ENCODE results near the gene ARHGAP9.
"Not testable (repeated sequence)": the region's sequence is repeated elsewhere in the genome, so short reads cannot be mapped to it uniquely, and the experiment has no call there.

Gene ARHGAP9

GRCh38 chr12:57513266-57513665 is 33.6 kb upstream of the ARHGAP9 start:
- DNase-seq, result no peak
- TF ChIP-seq GATA1 (IDR thresholded peaks at IDR 0.05; ENCODE audit: low read depth, low read length) (no peak), POLR2A (IDR thresholded peaks at IDR 0.05; ENCODE audit: low read length) (no peak)

- DNase-seq, result no peak
- TF ChIP-seq POLR2A (IDR thresholded peaks at IDR 0.05; ENCODE audit: low read length) (no peak), GATA1 (IDR thresholded peaks at IDR 0.05; ENCODE audit: low read depth, low read length) (no peak)
Observed at GRCh38 chr12:57512665-57513064, 33.0 kb upstream of the ARHGAP9 start.

GRCh38 chr12:57511588-57512325 is 32.1 kb upstream of the ARHGAP9 start:
- DNase-seq, result no peak
- TF ChIP-seq POLR2A (IDR thresholded peaks at IDR 0.05; ENCODE audit: low read length) (no peak), GATA1 (IDR thresholded peaks at IDR 0.05; ENCODE audit: low read depth, low read length) (no peak)

- TF ChIP-seq GATA1 (IDR thresholded peaks at IDR 0.05; ENCODE audit: low read depth, low read length) (no peak), POLR2A (IDR thresholded peaks at IDR 0.05; ENCODE audit: low read length) (no peak)
- no peak for DNase-seq
Observed at GRCh38 chr12:57511161-57511560, 31.5 kb upstream of the ARHGAP9 start.

GRCh38 chr12:57507796-57508195 is 28.1 kb upstream of the ARHGAP9 start:
- not testable (repeated sequence) for DNase-seq

- DNase-seq, result not testable (repeated sequence)
Observed at GRCh38 chr12:57506541-57506940, 26.9 kb upstream of the ARHGAP9 start.

GRCh38 chr12:57502311-57502969 is 22.8 kb upstream of the ARHGAP9 start:
- DNase-seq, result not testable (repeated sequence)

GRCh38 chr12:57500213-57500612 is 20.5 kb upstream of the ARHGAP9 start:
- TF ChIP-seq POLR2A (IDR thresholded peaks at IDR 0.05; ENCODE audit: low read length) (no peak), GATA1 (IDR thresholded peaks at IDR 0.05; ENCODE audit: low read depth, low read length) (no peak)
- no peak for DNase-seq

GRCh38 chr12:57498571-57498970 is 18.9 kb upstream of the ARHGAP9 start:
- TF ChIP-seq POLR2A (IDR thresholded peaks at IDR 0.05; ENCODE audit: low read length) (no peak), GATA1 (IDR thresholded peaks at IDR 0.05; ENCODE audit: low read depth, low read length) (no peak)
- no peak for DNase-seq

GRCh38 chr12:57498132-57498502 is 18.5 kb upstream of the ARHGAP9 start:
- TF ChIP-seq GATA1 (IDR thresholded peaks at IDR 0.05; ENCODE audit: low read depth, low read length) (no peak), POLR2A (IDR thresholded peaks at IDR 0.05; ENCODE audit: low read length) (no peak)
- no peak for DNase-seq

GRCh38 chr12:57497223-57498131 is 17.8 kb upstream of the ARHGAP9 start:
- TF ChIP-seq POLR2A (IDR thresholded peaks at IDR 0.05; ENCODE audit: low read length) (no peak), GATA1 (IDR thresholded peaks at IDR 0.05; ENCODE audit: low read depth, low read length) (no peak)
- no peak for DNase-seq

GRCh38 chr12:57496822-57497221 is 17.2 kb upstream of the ARHGAP9 start:
- DNase-seq, result no peak
- TF ChIP-seq GATA1 (IDR thresholded peaks at IDR 0.05; ENCODE audit: low read depth, low read length) (no peak), POLR2A (IDR thresholded peaks at IDR 0.05; ENCODE audit: low read length) (no peak)

- DNase-seq, result not testable (repeated sequence)
Observed at GRCh38 chr12:57495051-57495701, 15.5 kb upstream of the ARHGAP9 start.

All from erythroblast (primary cell).